Thoracic aorta (tissue), 2 donors: ENCODE results near the gene ADA. TPM values are rescaled to one million over a fixed set of nuclear protein-coding genes. Genes with fewer than 3 reads are reported as not detected.
"Not testable (repeated sequence)": the region's sequence is repeated elsewhere in the genome, so short reads cannot be mapped to it uniquely, and the experiment has no call there.

Source experiments
- ATAC-seq: fragments of 150-250 bp; one replicate; pipeline ENCODE4 v1.8.0; 2017; ENCODE audit warnings: low read depth; ENCODE audit not compliant: insufficient number of reproducible peaks, low FRiP score
- DNase-seq: peaks from one replicate; pipeline ENCODE4 v3.0.0-alpha.2; 2020; ENCODE audit warnings: low spot score
- H3K27ac ChIP-seq, 2 donors: fragments of 200-600 bp; sonication (generic); 1 replicate in 1 of 2; 2 replicates in 1 of 2; pipeline ENCODE4 v1.5.1; 2016; ENCODE audit warnings: mild to moderate bottlenecking in 2 of 2, moderate library complexity in 2 of 2
- H3K27me3 ChIP-seq: fragments of 200-600 bp; sonication (generic); replicated peaks from 2 replicates; pipeline ENCODE4 v1.6.0; 2016; ENCODE audit warnings: mild to moderate bottlenecking; ENCODE audit not compliant: insufficient read depth
- H3K36me3 ChIP-seq: fragments of 200-600 bp; sonication (generic); one replicate; pipeline ENCODE4 v1.5.1; 2016
- H3K4me1 ChIP-seq, 2 donors: fragments of 200-600 bp; sonication (generic); 1 replicate in 1 of 2; 2 replicates in 1 of 2; pipeline versions ENCODE4 v1.5.1 to v1.6.0; 2016; ENCODE audit warnings: low read depth in 2 of 2, mild to moderate bottlenecking in 1 of 2; ENCODE audit not compliant: control insufficient read depth in 1 of 2
- H3K4me3 ChIP-seq: fragments of 200-600 bp; sonication (generic); 2 replicates; pipeline ENCODE4 v1.5.1; 2016; ENCODE audit warnings: mild to moderate bottlenecking
- H3K9me3 ChIP-seq: fragments of 200-600 bp; sonication (generic); 2 replicates; pipeline ENCODE4 v1.5.1; 2016
- total RNA-seq, 2 donors: library from RNA; depleted of rRNA; stranded (reverse); fragments of >200 nt; gene quantifications; one replicate each; pipeline versions ENCODE4 v1.1.0 to v1.2.3, GENCODE V29; 2016
- TF ChIP-seq, protein P1 (sequence below): fragments of 200-600 bp; sonication (generic); IDR thresholded peaks from one replicate; pipeline ENCODE4 v1.5.1; 2019; ENCODE audit warnings: antibody characterized with exemption

Gene ADA
- total RNA-seq: 10 to 100 TPM in 1 of 2 donors, 1 to 10 TPM in 1; 8.1 to 20.6 TPM

DNA sequence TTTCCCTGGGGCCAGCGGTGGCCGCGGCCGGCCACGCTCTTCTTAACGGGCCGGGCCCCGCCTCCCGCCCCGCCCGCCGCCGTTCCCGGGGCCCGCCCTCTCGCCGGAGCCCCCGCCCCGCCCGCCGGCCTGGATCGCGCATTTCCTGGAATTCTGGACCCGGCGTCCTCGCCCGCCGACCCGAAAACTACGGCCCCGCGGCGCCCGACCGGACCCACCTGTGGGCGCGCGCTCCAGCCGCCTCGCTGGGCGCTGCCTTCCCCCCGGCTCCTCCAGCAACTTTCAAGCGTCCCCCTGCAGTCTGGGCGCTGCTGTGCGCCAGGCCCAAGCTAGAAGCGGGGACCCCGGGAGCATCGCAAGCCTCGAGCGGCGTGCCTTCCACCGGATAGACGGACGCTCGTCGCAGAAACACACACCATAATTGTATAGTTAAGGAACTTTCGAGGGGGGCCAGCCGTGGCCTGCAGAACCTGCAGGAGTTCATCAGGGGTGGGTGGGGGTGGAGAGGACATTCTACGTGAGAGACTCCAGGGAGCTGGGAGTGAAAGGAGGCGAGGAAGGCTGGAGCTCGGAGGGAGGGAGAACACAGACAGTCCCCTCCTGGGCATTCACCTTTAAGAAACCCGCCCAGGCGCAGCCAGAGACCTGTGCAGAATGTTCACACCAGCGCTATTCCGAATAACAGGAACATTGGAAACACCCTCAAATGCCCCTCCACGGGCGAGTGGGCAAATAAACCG lies at the start of gene ADA:
TSS of gene ADA (minus strand) at position 16 of the 740 bp plus-strand sequence. CDS start 92 bp downstream, outside the sequence.
- peaks cover 4 to 12% of the 10 kb centered on the region in 2 donors for H3K4me1 ChIP-seq
- DNase-seq (no peak), ATAC-seq (peak; percentile 64)

DNA sequence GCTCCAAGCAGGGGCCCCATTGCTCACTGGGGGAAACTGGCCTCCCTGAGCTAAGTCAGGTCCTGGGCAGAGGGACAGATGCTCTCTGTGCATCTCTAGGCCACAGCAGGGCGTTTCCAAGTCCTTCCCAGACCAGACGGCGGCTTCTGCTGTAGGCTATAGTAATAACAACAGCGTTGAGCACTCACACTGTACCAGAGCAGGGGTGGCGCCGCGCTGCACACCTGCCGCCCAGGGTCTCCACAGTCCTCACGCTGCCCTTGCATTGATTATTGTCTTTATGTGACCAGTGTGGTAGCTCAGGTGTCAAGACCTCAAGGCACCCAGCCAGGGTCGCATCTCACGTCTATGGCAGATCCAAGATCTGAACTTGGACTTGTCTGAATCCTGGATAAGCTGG lies 48.8 kb upstream of the ADA start:
- peaks cover 39 to 74% of the 10 kb centered on the region in 2 donors for H3K4me1 ChIP-seq
- H3K27ac ChIP-seq: peak overlapping the region in 1 of 2 donors; percentile 26
- no peaks in the 10 kb centered on the region for H3K27me3 ChIP-seq
- TF ChIP-seq, protein P1, sequence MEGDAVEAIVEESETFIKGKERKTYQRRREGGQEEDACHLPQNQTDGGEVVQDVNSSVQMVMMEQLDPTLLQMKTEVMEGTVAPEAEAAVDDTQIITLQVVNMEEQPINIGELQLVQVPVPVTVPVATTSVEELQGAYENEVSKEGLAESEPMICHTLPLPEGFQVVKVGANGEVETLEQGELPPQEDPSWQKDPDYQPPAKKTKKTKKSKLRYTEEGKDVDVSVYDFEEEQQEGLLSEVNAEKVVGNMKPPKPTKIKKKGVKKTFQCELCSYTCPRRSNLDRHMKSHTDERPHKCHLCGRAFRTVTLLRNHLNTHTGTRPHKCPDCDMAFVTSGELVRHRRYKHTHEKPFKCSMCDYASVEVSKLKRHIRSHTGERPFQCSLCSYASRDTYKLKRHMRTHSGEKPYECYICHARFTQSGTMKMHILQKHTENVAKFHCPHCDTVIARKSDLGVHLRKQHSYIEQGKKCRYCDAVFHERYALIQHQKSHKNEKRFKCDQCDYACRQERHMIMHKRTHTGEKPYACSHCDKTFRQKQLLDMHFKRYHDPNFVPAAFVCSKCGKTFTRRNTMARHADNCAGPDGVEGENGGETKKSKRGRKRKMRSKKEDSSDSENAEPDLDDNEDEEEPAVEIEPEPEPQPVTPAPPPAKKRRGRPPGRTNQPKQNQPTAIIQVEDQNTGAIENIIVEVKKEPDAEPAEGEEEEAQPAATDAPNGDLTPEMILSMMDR: no peak
- no peaks in the 10 kb centered on the region for H3K9me3 ChIP-seq
- H3K36me3 ChIP-seq: no peaks in the 10 kb centered on the region
- no peak for ATAC-seq
- no peak overlapping the region for H3K4me3 ChIP-seq
- DNase-seq: no peak

More for the DNA sequence above, at the start of gene ADA:
- Histone ChIP-seq H3K4me3 (peak within 1 kb of the TSS; percentile 94), H3K36me3 (no peaks in the 10 kb centered on the region), H3K27ac (peak within 1 kb of the TSS; percentile 51 to 65), H3K9me3 (no peaks in the 10 kb centered on the region), H3K27me3 (no peaks in the 10 kb centered on the region)
- TF ChIP-seq, protein P1: no peak

DNA sequence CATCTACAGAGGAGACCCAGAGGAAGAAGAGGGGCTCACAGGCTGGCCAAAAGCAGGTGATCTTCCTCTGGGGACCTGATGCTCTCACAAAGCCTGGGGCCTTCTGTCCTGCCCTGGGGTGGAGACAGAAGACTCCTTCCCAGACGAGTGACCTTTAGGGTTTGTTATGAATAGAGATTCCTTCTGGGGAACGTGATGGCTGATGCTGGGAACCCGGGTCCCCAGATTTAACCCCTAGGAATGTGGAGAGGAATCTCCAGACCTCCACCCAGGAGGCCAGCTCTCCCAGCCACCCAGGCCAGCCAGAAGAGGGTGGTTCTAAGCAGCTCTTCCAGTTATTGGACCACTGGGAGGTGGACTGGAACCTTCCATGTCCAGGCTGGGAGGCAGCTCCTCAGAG lies 46.9 kb upstream of the ADA start:
- Histone ChIP-seq H3K4me1 (peaks cover 48 to 75% of the 10 kb centered on the region in 2 donors), H3K27ac (peak overlapping the region in 1 of 2 donors; percentile 7), H3K27me3 (no peaks in the 10 kb centered on the region), H3K9me3 (no peaks in the 10 kb centered on the region), H3K36me3 (no peaks in the 10 kb centered on the region), H3K4me3 (no peak overlapping the region)
- TF ChIP-seq, protein P1: no peak
- DNase-seq (no peak), ATAC-seq (no peak)

DNA sequence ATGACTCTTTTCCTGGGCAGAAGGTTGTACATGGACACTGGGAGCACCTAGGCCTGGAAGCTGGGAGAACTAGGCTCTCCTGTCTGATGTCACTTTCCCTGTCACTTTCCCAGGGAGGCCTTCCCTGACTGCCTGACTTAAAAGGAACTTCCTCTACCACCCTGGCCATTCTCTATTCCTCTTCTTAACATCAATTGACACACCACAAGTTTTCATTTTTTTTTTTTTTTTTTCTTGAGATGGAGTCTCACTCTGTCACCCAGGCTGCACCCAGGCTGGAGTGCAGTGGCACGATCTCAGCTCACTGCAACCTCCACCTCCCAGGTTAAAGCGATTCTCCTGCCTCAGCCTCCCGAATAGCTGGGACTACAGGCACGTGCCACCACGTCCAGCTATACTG lies 45.5 kb upstream of the ADA start:
- not testable (repeated sequence) for DNase-seq, ATAC-seq, H3K4me3 ChIP-seq, H3K9me3 ChIP-seq, H3K36me3 ChIP-seq, H3K27me3 ChIP-seq
- H3K4me1 ChIP-seq: peaks cover 44 to 72% of the 10 kb centered on the region in 2 donors
- H3K27ac ChIP-seq: peak overlapping the region; percentile 39 to 92

DNA sequence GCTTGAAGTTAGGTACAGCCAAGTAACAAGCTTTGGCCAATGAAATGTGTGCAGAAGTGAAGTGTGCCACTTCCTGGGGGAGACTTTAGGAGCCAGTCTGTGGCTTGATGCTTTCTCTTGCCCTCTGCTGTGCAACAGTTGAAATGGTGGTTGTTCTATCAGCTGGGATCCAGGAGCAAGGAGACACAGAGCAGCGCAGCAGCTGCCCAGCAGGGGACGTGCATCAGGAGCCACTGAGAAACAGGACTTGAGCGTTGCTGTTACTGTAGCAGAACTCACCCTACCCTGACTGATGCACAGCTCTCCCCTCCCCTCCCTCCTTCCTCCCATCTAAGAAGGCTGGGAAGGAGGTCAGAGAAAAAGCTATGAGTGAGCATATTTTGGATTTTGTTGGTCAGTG lies 44.8 kb upstream of the ADA start:
- DNase-seq (no peak), ATAC-seq (no peak)
- TF ChIP-seq, protein P1: no peak
- no peak overlapping the region for H3K4me3 ChIP-seq
- no peaks in the 10 kb centered on the region for H3K27me3 ChIP-seq
- peak overlapping the region; percentile 92 to 98 for H3K27ac ChIP-seq
- no peaks in the 10 kb centered on the region for H3K36me3 ChIP-seq
- peaks cover 40 to 71% of the 10 kb centered on the region in 2 donors for H3K4me1 ChIP-seq
- no peaks in the 10 kb centered on the region for H3K9me3 ChIP-seq
